ENCODE results near the gene LRRC57.

Gene LRRC57

DNA sequence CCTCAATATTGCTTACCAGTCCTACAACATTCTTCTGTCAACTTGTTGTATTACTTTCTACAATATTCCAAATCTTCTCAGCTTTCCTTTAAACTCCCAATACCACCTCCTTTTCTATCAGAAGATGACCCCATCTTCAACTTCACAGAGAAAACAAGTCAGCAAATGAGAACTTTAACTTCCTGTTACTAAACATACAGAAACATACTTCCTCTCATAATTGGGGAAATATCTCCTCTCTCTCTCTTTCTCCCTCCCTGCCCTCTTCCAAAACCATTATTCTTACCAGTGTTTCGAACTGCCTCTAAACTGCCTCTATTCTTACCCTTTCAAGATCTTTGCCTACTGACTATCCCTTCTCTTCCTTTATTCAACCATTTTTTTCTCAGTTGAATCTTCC lies 54.9 kb downstream of the LRRC57 start:
- no peaks in the 10 kb centered on the region for H3K27me3 ChIP-seq
- peak overlapping the region; percentile 94 to 97 for H3K27ac ChIP-seq
- H3K4me1 ChIP-seq: peaks cover 3 to 68% (median 35%) of the 10 kb centered on the region in 4 donors
- intact Hi-C loops (cut with DNase I; ENCODE audit: low total_unique reads): no loop called here
- DNase-seq: no peak
- TF ChIP-seq, protein P1, sequence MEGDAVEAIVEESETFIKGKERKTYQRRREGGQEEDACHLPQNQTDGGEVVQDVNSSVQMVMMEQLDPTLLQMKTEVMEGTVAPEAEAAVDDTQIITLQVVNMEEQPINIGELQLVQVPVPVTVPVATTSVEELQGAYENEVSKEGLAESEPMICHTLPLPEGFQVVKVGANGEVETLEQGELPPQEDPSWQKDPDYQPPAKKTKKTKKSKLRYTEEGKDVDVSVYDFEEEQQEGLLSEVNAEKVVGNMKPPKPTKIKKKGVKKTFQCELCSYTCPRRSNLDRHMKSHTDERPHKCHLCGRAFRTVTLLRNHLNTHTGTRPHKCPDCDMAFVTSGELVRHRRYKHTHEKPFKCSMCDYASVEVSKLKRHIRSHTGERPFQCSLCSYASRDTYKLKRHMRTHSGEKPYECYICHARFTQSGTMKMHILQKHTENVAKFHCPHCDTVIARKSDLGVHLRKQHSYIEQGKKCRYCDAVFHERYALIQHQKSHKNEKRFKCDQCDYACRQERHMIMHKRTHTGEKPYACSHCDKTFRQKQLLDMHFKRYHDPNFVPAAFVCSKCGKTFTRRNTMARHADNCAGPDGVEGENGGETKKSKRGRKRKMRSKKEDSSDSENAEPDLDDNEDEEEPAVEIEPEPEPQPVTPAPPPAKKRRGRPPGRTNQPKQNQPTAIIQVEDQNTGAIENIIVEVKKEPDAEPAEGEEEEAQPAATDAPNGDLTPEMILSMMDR (IDR thresholded peaks at IDR 0.05): no peak
- H3K36me3 ChIP-seq: no peaks in the 10 kb centered on the region
- H3K9me3 ChIP-seq: no peaks in the 10 kb centered on the region
- no peak overlapping the region for H3K4me3 ChIP-seq

- DNase-seq: no peak
- TF ChIP-seq, protein P1 (IDR thresholded peaks at IDR 0.05): no peak
- no peaks in the 10 kb centered on the region for H3K9me3 ChIP-seq
- no peaks in the 10 kb centered on the region for H3K27me3 ChIP-seq
- H3K4me1 ChIP-seq: peaks cover 3 to 54% (median 28%) of the 10 kb centered on the region in 4 donors
- no peaks in the 10 kb centered on the region for H3K36me3 ChIP-seq
- peak overlapping the region; percentile 82 to 89 for H3K4me3 ChIP-seq
- intact Hi-C loops (cut with DNase I; ENCODE audit: low total_unique reads): no loop called here
- peak overlapping the region; percentile 91 for H3K27ac ChIP-seq
Observed at GRCh38 chr15:42491539-42492225, 56.9 kb downstream of the LRRC57 start.

GRCh38 chr15:42490671-42491538 lies 57.7 kb downstream of the LRRC57 start, which contains the start of gene ZNF106:
Gene ZNF106 (minus strand): TSS chr15:42491141. CDS start chr15:42472289, 18,852 bp downstream.
- Histone ChIP-seq H3K4me3 (peak within 1 kb of the TSS; percentile 82 to 89), H3K36me3 (no peaks in the 10 kb centered on the region), H3K4me1 (peaks cover 3 to 48% (median 21%) of the 10 kb centered on the region in 4 donors), H3K27me3 (no peaks in the 10 kb centered on the region), H3K27ac (peak within 1 kb of the TSS; percentile 91), H3K9me3 (no peaks in the 10 kb centered on the region)
- TF ChIP-seq, protein P1 (IDR thresholded peaks at IDR 0.05): no peak
- intact Hi-C loops (cut with DNase I; ENCODE audit: low total_unique reads): no loop called here
- DNase-seq: peak; percentile 71 to 91

DNA sequence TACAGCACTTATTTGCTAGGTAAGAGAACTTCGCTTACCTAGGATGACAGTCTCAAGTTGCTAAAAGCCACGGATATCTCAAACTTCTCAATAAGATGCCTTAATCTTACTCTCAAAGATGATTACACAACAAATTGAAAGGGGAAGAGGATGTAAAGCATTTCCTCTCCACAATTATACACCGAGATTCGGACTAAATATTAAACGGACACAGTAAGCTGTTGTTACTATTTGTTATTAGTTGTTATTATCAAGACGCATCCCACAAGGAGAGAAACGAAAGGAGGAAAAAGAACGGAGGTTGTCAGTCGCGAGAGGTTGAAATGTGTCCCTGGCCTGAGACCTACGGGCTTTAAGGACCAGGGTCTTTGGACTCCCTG lies 58.3 kb downstream of the LRRC57 start:
- Histone ChIP-seq H3K4me3 (peak overlapping the region; percentile 82 to 89), H3K27me3 (no peaks in the 10 kb centered on the region), H3K36me3 (no peaks in the 10 kb centered on the region), H3K27ac (peak overlapping the region; percentile 91), H3K9me3 (no peaks in the 10 kb centered on the region), H3K4me1 (peaks cover 3 to 48% (median 21%) of the 10 kb centered on the region in 4 donors)
- TF ChIP-seq, protein P1 (IDR thresholded peaks at IDR 0.05): no peak
- intact Hi-C loops (cut with DNase I; ENCODE audit: low total_unique reads): no loop called here
- DNase-seq: no peak
